Thyroid gland (tissue), 4 donors: ENCODE data around the gene PRKCI. TPM values are rescaled to one million over a fixed set of nuclear protein-coding genes. Genes with fewer than 3 reads are reported as not detected.

Experiments used
- DNase-seq, 2 donors: peaks; one replicate each; pipeline ENCODE4 v3.0.0-alpha.2; 2019
- H3K27ac ChIP-seq, 3 donors: fragments of 200-600 bp; sonication (generic); 1 replicate in 2 of 3; 2 replicates in 1 of 3; pipeline ENCODE4 v1.5.1; 2016 to 2019; ENCODE audit warnings: mild to moderate bottlenecking in 1 of 3, moderate library complexity in 1 of 3
- H3K27me3 ChIP-seq: fragments of 200-600 bp; sonication (generic); one replicate; pipeline ENCODE4 v1.5.1; 2019
- H3K36me3 ChIP-seq, 2 donors: fragments of 200-600 bp; sonication (generic); one replicate each; pipeline ENCODE4 v1.5.1; 2016 to 2019
- H3K4me1 ChIP-seq, 2 donors: fragments of 200-600 bp; sonication (generic); one replicate each; pipeline ENCODE4 v1.5.1; 2017 to 2019
- H3K4me3 ChIP-seq, 3 donors: fragments of 200-600 bp; sonication (generic); replicated peaks in 1 of 3; 1 replicate in 2 of 3; 2 replicates in 1 of 3; pipeline ENCODE4 v1.5.1; 2016; ENCODE audit warnings: mild to moderate bottlenecking in 1 of 3
- H3K9me3 ChIP-seq: fragments of 200-600 bp; sonication (generic); one replicate; pipeline ENCODE4 v1.5.1; 2017
- POLR2A ChIP-seq, 2 donors: fragments of 450-650 bp; IDR thresholded peaks; one replicate each; pipeline ENCODE4 v1.6.1; 2017; ENCODE audit warnings: antibody characterized with exemption in 2 of 2, mild to moderate bottlenecking in 2 of 2, moderate library complexity in 1 of 2
- WGBS, 2 donors: methylation state at CpG; one replicate each; pipeline ENCODE4 v1.1.5; 2017; 5-methylcytosine and 5-hydroxymethylcytosine counted together
- intact Hi-C: fragments of 100-400 bp; cut with DNase I; formaldehyde crosslinking; loops from one replicate; pipeline ENCODE4 v1.15.1; 2023
- total RNA-seq, 4 donors: library from RNA; depleted of rRNA; stranded (reverse); fragments of >200 nt; gene quantifications; one replicate each; pipeline ENCODE4 v1.2.3, GENCODE V29; 2016
- TF ChIP-seq, protein P1 (sequence below), 6 experiments: fragments of 200-600 bp in 3 of 6; fragments of 450-650 bp in 3 of 6; sonication (generic) in 3 of 6; IDR thresholded peaks; one replicate each; pipeline ENCODE4 v1.5.1; 2016 to 2019; ENCODE audit warnings: antibody characterized with exemption in 6 of 6, mild to moderate bottlenecking in 2 of 6, inconsistent platforms in 1 of 6, moderate library complexity in 1 of 6

Gene PRKCI
- total RNA-seq, 4 donors from 2014 or later = 74.9 to 85.0 (median 76.6) TPM

DNA sequence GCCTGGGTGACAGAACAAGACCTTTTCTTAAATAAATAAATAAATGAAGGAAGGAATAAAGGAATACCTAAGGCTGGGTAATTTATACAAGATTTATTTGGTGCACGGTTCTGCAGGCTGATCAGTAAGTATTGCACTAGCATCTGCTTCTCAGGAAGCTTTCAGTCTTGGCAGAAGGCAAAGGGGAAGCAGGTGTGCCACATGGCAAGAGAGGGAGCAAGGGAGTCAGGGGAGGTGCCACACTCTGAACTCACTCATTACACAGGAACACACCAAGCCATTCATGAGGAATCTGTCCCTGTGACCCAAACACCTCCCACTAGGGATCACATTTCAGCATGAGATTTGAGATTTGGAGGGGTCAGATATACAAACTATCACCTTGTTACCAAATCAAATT lies 56.4 kb downstream of the PRKCI start:
- Histone ChIP-seq H3K27me3 (no peaks in the 10 kb centered on the region), H3K9me3 (no peaks in the 10 kb centered on the region), H3K36me3 (peaks cover 0 to 16% of the 10 kb centered on the region in 2 donors), H3K4me3 (no peak overlapping the region), H3K27ac (no peak overlapping the region), H3K4me1 (no peaks in the 10 kb centered on the region)
- no peak for TF ChIP-seq POLR2A (IDR thresholded peaks at IDR 0.05)
- TF ChIP-seq, protein P1, sequence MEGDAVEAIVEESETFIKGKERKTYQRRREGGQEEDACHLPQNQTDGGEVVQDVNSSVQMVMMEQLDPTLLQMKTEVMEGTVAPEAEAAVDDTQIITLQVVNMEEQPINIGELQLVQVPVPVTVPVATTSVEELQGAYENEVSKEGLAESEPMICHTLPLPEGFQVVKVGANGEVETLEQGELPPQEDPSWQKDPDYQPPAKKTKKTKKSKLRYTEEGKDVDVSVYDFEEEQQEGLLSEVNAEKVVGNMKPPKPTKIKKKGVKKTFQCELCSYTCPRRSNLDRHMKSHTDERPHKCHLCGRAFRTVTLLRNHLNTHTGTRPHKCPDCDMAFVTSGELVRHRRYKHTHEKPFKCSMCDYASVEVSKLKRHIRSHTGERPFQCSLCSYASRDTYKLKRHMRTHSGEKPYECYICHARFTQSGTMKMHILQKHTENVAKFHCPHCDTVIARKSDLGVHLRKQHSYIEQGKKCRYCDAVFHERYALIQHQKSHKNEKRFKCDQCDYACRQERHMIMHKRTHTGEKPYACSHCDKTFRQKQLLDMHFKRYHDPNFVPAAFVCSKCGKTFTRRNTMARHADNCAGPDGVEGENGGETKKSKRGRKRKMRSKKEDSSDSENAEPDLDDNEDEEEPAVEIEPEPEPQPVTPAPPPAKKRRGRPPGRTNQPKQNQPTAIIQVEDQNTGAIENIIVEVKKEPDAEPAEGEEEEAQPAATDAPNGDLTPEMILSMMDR (IDR thresholded peaks at IDR 0.05) = no peak
- intact Hi-C loops = no loop called here
- no peak for DNase-seq
- WGBS, 2 donors = 89 to 93% methylated on average over 1 of the region's 1 CpG

DNA sequence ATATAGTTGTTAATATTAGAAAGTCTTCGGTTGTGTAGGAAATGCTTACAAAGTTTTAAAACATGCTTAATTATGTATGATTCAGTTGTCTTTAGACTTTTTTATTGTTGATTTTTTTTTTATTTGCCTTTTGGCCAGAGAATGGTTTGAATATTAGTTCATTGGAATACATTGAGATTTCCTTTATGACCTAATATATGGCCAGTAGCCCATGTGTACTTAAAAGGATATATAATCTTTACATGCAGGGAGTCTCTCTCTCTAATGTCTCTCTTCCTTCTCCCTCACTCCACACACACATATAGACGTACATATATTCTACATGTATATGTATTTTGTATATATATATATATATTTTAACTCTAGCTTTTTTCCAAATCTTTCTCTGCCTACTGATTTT lies 68.0 kb downstream of the PRKCI start:
- Histone ChIP-seq H3K36me3 (peaks cover 13 to 22% of the 10 kb centered on the region in 2 donors), H3K27ac (no peak overlapping the region), H3K4me3 (no peak overlapping the region), H3K9me3 (no peaks in the 10 kb centered on the region), H3K4me1 (no peaks in the 10 kb centered on the region), H3K27me3 (no peaks in the 10 kb centered on the region)
- no peak for DNase-seq
- 93 to 94% methylated on average over 2 of the region's 2 CpGs for WGBS, 2 donors
- intact Hi-C loops = no loop called here
- TF ChIP-seq POLR2A (IDR thresholded peaks at IDR 0.05) = no peak
- TF ChIP-seq, protein P1 (IDR thresholded peaks at IDR 0.05) = no peak

DNA sequence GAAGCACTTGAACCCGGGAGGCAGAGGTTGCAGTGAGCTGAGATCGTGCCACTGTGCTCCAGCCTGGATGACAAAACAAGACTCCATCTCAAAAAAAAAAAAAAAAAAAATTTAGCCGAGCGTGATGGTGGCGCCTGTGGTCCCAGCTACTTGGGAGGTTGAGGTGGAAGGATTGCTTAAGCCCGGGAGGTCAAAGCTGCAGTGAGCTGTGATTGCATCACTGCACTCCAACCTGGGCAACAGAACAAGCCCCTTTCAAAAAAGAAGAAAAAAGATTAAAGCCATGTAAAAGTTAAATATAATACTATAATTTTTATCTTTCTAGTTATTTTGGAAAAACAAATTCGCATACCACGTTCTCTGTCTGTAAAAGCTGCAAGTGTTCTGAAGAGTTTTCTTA lies 73.4 kb downstream of the PRKCI start:
- no peaks in the 10 kb centered on the region for H3K4me1 ChIP-seq
- TF ChIP-seq, protein P1 (IDR thresholded peaks at IDR 0.05) = no peak
- TF ChIP-seq POLR2A (IDR thresholded peaks at IDR 0.05) = no peak
- intact Hi-C loops = no loop called here
- DNase-seq = no peak
- H3K36me3 ChIP-seq = peaks cover 24 to 35% of the 10 kb centered on the region in 2 donors
- H3K27ac ChIP-seq = no peak overlapping the region
- H3K27me3 ChIP-seq = no peaks in the 10 kb centered on the region
- no peaks in the 10 kb centered on the region for H3K9me3 ChIP-seq
- WGBS, 2 donors = 94 to 95% methylated on average over 8 of the region's 8 CpGs
- no peak overlapping the region for H3K4me3 ChIP-seq

DNA sequence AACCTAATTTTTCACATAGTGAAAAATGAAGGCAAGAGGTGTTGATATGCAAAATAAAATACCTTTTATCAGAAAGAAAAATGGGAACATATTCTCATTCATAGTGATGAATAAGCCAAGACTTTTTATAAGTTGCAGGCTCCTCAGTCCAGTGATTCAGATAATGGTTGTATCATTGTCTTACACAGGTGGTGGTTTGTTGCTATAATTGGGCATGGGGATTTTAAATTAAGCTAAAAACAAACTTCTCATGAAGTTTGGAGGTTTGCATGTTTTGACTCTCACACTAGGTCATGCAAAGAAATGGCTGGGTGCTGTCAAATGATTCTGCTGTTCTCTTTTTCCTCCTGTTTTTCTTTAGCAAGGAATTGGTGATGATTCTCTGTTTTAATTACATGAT lies 74.5 kb downstream of the PRKCI start:
- Histone ChIP-seq H3K36me3 (peaks cover 26 to 35% of the 10 kb centered on the region in 2 donors), H3K4me3 (no peak overlapping the region), H3K9me3 (no peaks in the 10 kb centered on the region), H3K27me3 (no peaks in the 10 kb centered on the region), H3K4me1 (no peaks in the 10 kb centered on the region), H3K27ac (no peak overlapping the region)
- no peak for DNase-seq
- no peak for TF ChIP-seq POLR2A (IDR thresholded peaks at IDR 0.05)
- TF ChIP-seq, protein P1 (IDR thresholded peaks at IDR 0.05) = no peak
- intact Hi-C loops = no loop called here

DNA sequence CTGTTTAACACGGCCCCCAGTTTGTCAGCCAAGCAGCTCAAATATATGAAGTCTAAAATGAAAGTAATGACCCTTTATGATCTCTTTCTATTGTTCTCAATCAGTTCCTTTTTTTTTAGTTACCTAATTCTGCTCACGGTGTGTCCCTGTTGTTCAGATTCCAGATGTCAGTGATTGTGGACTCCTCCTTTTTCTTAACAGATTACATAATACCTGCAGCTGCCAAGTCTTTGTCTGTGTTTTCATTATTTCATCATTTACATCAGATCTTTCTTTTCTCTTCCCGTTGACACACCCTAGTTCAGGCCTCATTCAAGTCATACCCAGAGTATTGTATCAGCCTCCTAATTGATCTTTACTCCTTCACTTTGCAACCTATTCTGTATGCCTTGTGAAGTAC lies 79.2 kb downstream of the PRKCI start:
- intact Hi-C loops = no loop called here
- H3K9me3 ChIP-seq = no peaks in the 10 kb centered on the region
- peaks cover 20 to 28% of the 10 kb centered on the region in 2 donors for H3K36me3 ChIP-seq
- no peak overlapping the region for H3K27ac ChIP-seq
- no peaks in the 10 kb centered on the region for H3K4me1 ChIP-seq
- no peak for DNase-seq
- H3K4me3 ChIP-seq = no peak overlapping the region
- no peaks in the 10 kb centered on the region for H3K27me3 ChIP-seq
- 58 to 67% methylated on average over 3 of the region's 3 CpGs for WGBS, 2 donors
- TF ChIP-seq, protein P1 (IDR thresholded peaks at IDR 0.05) = no peak
- TF ChIP-seq POLR2A (IDR thresholded peaks at IDR 0.05) = no peak
